ENCODE measurements around the gene IFNL1.
"Not testable (repeated sequence)": the region's sequence is repeated elsewhere in the genome, so short reads cannot be mapped to it uniquely, and the experiment has no call there.

Gene IFNL1

GRCh38 chr19:39257227-39257626, 39.0 kb upstream of the IFNL1 start:
- Histone ChIP-seq H3K4me3 (ENCODE audit: insufficient read depth, low read depth, low read length, poor library complexity, severe bottlenecking) (no peak overlapping the region), H3K27ac (ENCODE audit: insufficient read depth, low read length, poor library complexity, severe bottlenecking) (no peak overlapping the region), H3K4me1 (ENCODE audit: control insufficient read depth, insufficient read depth, low read length, poor library complexity, severe bottlenecking) (no peaks in the 10 kb centered on the region), H3K9me3 (ENCODE audit: control insufficient read depth, low read length) (no peaks in the 10 kb centered on the region), H3K36me3 (ENCODE audit: control insufficient read depth, insufficient read depth, low read length) (no peaks in the 10 kb centered on the region), H3K27me3 (replicated peaks; ENCODE audit: control insufficient read depth, insufficient read depth, low read length, poor library complexity, severe bottlenecking) (peaks cover 9% of the 10 kb centered on the region)
- DNase-seq, result no peak

DNA sequence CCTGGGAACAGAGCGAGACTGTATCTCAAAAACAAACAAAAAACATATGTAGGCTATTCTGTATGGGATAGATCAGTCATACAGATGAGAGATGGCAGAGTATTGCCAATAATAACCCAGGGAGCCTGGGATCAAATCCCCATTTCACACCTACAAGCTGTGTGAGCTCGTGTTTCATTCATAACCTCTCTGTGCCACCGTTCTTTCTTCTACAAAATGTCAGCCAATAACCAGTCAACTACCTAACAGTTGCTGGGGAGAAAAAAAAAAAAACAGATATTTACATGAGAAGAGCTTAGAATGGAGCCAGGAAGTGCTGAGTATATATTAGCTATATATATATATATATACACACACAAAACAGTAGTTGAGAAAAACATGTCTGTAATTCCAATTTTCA, 34.5 kb upstream of the IFNL1 start:
- DNase-seq, result no peak
- H3K27me3 ChIP-seq (replicated peaks; ENCODE audit: control insufficient read depth, insufficient read depth, low read length, poor library complexity, severe bottlenecking), result peaks cover 18% of the 10 kb centered on the region
- no peaks in the 10 kb centered on the region for H3K4me1 ChIP-seq (ENCODE audit: control insufficient read depth, insufficient read depth, low read length, poor library complexity, severe bottlenecking)
- H3K9me3 ChIP-seq (ENCODE audit: control insufficient read depth, low read length), result no peaks in the 10 kb centered on the region
- no peak overlapping the region for H3K27ac ChIP-seq (ENCODE audit: insufficient read depth, low read length, poor library complexity, severe bottlenecking)
- H3K36me3 ChIP-seq (ENCODE audit: control insufficient read depth, insufficient read depth, low read length), result no peaks in the 10 kb centered on the region
- H3K4me3 ChIP-seq (ENCODE audit: insufficient read depth, low read depth, low read length, poor library complexity, severe bottlenecking), result no peak overlapping the region

- Histone ChIP-seq H3K9me3 (ENCODE audit: control insufficient read depth, low read length) (no peaks in the 10 kb centered on the region), H3K27ac (ENCODE audit: insufficient read depth, low read length, poor library complexity, severe bottlenecking) (no peak overlapping the region), H3K27me3 (replicated peaks; ENCODE audit: control insufficient read depth, insufficient read depth, low read length, poor library complexity, severe bottlenecking) (peaks cover 18% of the 10 kb centered on the region), H3K4me3 (ENCODE audit: insufficient read depth, low read depth, low read length, poor library complexity, severe bottlenecking) (no peak overlapping the region), H3K4me1 (ENCODE audit: control insufficient read depth, insufficient read depth, low read length, poor library complexity, severe bottlenecking) (no peaks in the 10 kb centered on the region), H3K36me3 (ENCODE audit: control insufficient read depth, insufficient read depth, low read length) (no peaks in the 10 kb centered on the region)
- no peak for DNase-seq
These were observed 33.7 kb upstream of the IFNL1 start for GRCh38 chr19:39262496-39262895.

- Histone ChIP-seq H3K4me1 (ENCODE audit: control insufficient read depth, insufficient read depth, low read length, poor library complexity, severe bottlenecking) (no peaks in the 10 kb centered on the region), H3K27me3 (replicated peaks; ENCODE audit: control insufficient read depth, insufficient read depth, low read length, poor library complexity, severe bottlenecking) (peaks cover 18% of the 10 kb centered on the region), H3K4me3 (ENCODE audit: insufficient read depth, low read depth, low read length, poor library complexity, severe bottlenecking) (no peak overlapping the region), H3K27ac (ENCODE audit: insufficient read depth, low read length, poor library complexity, severe bottlenecking) (no peak overlapping the region), H3K36me3 (ENCODE audit: control insufficient read depth, insufficient read depth, low read length) (no peaks in the 10 kb centered on the region), H3K9me3 (ENCODE audit: control insufficient read depth, low read length) (no peaks in the 10 kb centered on the region)
- DNase-seq, result no peak
These were observed 32.3 kb upstream of the IFNL1 start for GRCh38 chr19:39263912-39264305.

DNA sequence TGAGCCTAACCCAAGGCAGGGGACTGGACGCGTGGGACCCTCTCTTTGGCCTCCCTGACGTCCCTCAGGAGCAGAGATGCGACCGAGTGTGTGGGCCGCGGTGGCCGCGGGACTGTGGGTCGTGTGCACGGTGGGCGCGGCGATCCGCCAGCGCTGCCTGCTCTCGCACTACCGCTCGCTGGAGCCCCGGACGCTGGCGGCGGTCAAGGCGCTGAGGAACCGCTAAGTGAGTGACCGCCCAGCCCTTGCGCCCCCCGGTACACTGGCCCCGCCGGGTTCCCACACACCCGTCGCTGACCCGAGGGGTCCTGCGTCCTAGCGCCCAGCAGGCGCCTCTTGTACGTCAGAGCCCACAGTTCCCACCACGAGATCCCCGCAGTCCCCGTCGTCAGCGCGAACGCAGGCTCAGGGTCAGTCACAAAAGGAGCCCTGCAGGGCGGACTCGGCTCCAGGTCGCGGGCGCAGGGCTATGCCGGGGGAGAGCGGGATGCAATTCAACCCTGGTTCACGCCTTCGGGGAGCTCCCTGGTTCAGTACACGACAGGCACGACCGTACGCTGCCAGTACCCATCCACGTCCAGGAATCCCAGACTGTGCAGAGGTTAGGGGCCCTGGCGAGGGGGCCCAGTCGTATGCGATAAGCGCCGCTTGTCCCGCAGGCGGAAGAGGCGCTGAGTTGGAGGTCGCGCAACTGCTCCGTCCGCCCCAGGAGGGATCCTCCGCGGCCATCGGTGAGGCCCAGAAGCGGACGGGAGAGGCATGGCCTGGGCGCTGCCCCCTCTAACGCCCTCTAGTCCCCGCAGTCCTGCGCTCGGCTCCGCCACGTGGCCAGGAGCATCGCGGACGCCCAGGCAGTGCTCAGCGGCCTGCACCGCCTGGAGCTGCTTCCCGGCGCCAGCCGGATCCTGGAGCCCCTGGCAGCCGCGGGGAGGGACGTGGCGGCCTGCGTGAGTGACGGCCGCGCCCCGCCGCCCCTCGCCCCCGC, 31.6 kb upstream of the IFNL1 start:
- Histone ChIP-seq H3K36me3 (ENCODE audit: control insufficient read depth, insufficient read depth, low read length) (no peaks in the 10 kb centered on the region), H3K4me1 (ENCODE audit: control insufficient read depth, insufficient read depth, low read length, poor library complexity, severe bottlenecking) (no peaks in the 10 kb centered on the region), H3K4me3 (ENCODE audit: insufficient read depth, low read depth, low read length, poor library complexity, severe bottlenecking) (no peak overlapping the region), H3K9me3 (ENCODE audit: control insufficient read depth, low read length) (no peaks in the 10 kb centered on the region), H3K27me3 (replicated peaks; ENCODE audit: control insufficient read depth, insufficient read depth, low read length, poor library complexity, severe bottlenecking) (peaks cover 18% of the 10 kb centered on the region), H3K27ac (ENCODE audit: insufficient read depth, low read length, poor library complexity, severe bottlenecking) (no peak overlapping the region)
- no peak for DNase-seq

DNA sequence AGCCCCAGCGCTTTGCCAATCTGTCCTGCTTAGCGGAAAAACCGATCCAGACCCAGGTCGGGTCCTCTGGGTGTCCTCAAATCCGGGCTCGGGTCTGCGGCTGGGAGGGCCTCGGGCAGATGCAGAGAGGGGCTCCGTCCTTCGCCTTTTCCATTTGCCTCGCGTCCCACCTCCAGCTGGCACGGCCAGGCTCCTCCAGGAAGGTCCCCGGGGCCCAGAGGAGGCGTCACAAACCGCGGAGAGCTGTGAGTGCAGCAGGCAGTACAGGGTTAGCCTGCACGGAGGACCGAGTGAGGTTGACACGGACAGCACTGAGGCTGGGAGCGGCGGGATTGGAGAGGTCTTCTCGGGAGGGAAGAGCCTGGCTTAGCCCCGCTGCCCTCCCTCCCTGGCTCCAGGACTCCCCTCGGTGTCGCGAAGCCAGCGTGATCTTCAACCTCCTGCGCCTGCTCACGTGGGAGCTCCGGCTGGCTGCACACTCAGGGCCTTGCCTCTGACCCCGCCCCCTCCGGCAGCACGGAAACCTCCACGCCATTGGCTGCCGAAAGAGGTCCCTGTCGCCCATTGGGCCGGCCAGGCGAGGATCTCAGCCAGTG, 30.8 kb upstream of the IFNL1 start:
- H3K27ac ChIP-seq (ENCODE audit: insufficient read depth, low read length, poor library complexity, severe bottlenecking), result no peak overlapping the region
- no peak overlapping the region for H3K4me3 ChIP-seq (ENCODE audit: insufficient read depth, low read depth, low read length, poor library complexity, severe bottlenecking)
- H3K9me3 ChIP-seq (ENCODE audit: control insufficient read depth, low read length), result no peaks in the 10 kb centered on the region
- peaks cover 18% of the 10 kb centered on the region for H3K27me3 ChIP-seq (replicated peaks; ENCODE audit: control insufficient read depth, insufficient read depth, low read length, poor library complexity, severe bottlenecking)
- H3K36me3 ChIP-seq (ENCODE audit: control insufficient read depth, insufficient read depth, low read length), result no peaks in the 10 kb centered on the region
- no peak for DNase-seq
- H3K4me1 ChIP-seq (ENCODE audit: control insufficient read depth, insufficient read depth, low read length, poor library complexity, severe bottlenecking), result no peaks in the 10 kb centered on the region

DNA sequence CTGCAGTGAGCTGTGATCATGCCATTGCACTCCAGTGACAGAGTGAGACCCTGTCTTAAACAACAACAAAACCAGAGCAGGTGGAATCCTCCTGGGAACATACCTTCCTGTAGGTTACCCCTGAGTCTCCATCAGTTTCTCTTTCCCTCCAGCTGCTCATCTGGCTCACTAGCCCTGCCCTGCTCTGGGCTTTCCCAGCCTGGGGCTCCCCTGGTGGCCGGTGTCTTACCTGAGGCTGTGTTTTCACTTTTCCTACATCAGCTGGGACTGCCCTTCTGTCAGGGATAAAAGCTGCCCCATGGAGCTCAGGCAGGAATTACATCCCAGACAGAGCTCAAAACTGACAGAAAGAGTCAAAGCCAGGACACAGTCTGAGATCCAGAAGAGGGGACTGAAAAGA, 28.1 kb upstream of the IFNL1 start, which contains the start of gene IFNL2:
Gene IFNL2 (plus strand): TSS at position 312 of the 400 bp plus-strand sequence. CDS start 173 bp downstream, outside the sequence.
- not testable (repeated sequence) for H3K36me3 ChIP-seq (ENCODE audit: control insufficient read depth, insufficient read depth, low read length); H3K4me1 ChIP-seq (ENCODE audit: control insufficient read depth, insufficient read depth, low read length, poor library complexity, severe bottlenecking); H3K4me3 ChIP-seq (ENCODE audit: insufficient read depth, low read depth, low read length, poor library complexity, severe bottlenecking); H3K27ac ChIP-seq (ENCODE audit: insufficient read depth, low read length, poor library complexity, severe bottlenecking); DNase-seq; H3K27me3 ChIP-seq (replicated peaks; ENCODE audit: control insufficient read depth, insufficient read depth, low read length, poor library complexity, severe bottlenecking); H3K9me3 ChIP-seq (ENCODE audit: control insufficient read depth, low read length)

DNA sequence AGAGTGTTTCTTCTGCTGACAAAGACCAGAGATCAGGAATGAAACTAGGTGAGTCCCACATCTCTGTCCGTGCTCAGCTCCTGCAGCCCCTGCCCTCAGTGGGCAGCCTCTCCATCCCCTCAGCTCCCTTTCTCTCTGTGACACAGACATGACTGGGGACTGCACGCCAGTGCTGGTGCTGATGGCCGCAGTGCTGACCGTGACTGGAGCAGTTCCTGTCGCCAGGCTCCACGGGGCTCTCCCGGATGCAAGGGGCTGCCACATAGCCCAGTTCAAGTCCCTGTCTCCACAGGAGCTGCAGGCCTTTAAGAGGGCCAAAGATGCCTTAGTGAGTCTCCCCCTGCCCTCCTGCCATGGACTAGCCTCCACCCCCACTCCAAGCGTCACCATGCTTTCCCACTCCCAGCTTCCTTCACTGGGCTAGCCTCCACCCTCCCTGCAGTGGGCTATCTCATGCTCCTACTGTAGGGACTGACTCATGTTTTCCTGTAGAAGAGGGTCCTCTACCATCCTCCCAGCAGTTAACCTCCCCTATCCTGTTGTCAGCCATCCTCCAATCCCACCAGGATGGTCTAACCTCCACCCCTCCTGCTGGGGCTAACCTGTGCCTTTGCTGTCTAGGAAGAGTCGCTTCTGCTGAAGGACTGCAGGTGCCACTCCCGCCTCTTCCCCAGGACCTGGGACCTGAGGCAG, 27.5 kb upstream of the IFNL1 start:
- H3K4me3 ChIP-seq (ENCODE audit: insufficient read depth, low read depth, low read length, poor library complexity, severe bottlenecking); H3K9me3 ChIP-seq (ENCODE audit: control insufficient read depth, low read length); H3K27me3 ChIP-seq (replicated peaks; ENCODE audit: control insufficient read depth, insufficient read depth, low read length, poor library complexity, severe bottlenecking); H3K4me1 ChIP-seq (ENCODE audit: control insufficient read depth, insufficient read depth, low read length, poor library complexity, severe bottlenecking); H3K36me3 ChIP-seq (ENCODE audit: control insufficient read depth, insufficient read depth, low read length); DNase-seq; H3K27ac ChIP-seq (ENCODE audit: insufficient read depth, low read length, poor library complexity, severe bottlenecking): not testable (repeated sequence)

GRCh38 chr19:39269369-39269768, 26.8 kb upstream of the IFNL1 start:
- not testable (repeated sequence) for H3K36me3 ChIP-seq (ENCODE audit: control insufficient read depth, insufficient read depth, low read length)

More at GRCh38 chr19:39269369-39269768, 26.8 kb upstream of the IFNL1 start:
- H3K27ac ChIP-seq (ENCODE audit: insufficient read depth, low read length, poor library complexity, severe bottlenecking); H3K4me1 ChIP-seq (ENCODE audit: control insufficient read depth, insufficient read depth, low read length, poor library complexity, severe bottlenecking); H3K27me3 ChIP-seq (replicated peaks; ENCODE audit: control insufficient read depth, insufficient read depth, low read length, poor library complexity, severe bottlenecking); H3K9me3 ChIP-seq (ENCODE audit: control insufficient read depth, low read length); H3K4me3 ChIP-seq (ENCODE audit: insufficient read depth, low read depth, low read length, poor library complexity, severe bottlenecking); DNase-seq: not testable (repeated sequence)
